Measurements from ENCODE around the gene GPN1. TPM values are rescaled to one million over a fixed set of nuclear protein-coding genes. Genes with fewer than 3 reads are reported as not detected.

Gene GPN1
- total RNA-seq, 2 experiments from 2014 or later: 24.6 to 28.1 TPM

- CTCF ChIA-PET: interaction anchor here (1.2 kb wide), 1 partner anchor 10 kb away, joined by 3 read pairs; no protein-coding TSS in a partner anchor
- POLR2A ChIA-PET: no interaction called here
- no peaks in the 10 kb centered on the region for H3K9me3 Mint-ChIP-seq
- no peaks in the 10 kb centered on the region for H3K9me3 ChIP-seq (ENCODE audit: control insufficient read depth in 1 of 2, insufficient read depth in 1 of 2, low read length in 2 of 2)
- no peak overlapping the region for H3K27ac ChIP-seq (ENCODE audit: low read depth in 1 of 2, low read length in 2 of 2)
- H3K27ac Mint-ChIP-seq: no peak overlapping the region
- ATAC-seq (ENCODE audit: poor library complexity) (no peak), DNase-seq (no peak)
- H3K36me3 Mint-ChIP-seq (ENCODE audit: low read depth): peaks cover 86% of the 10 kb centered on the region
- H3K4me1 Mint-ChIP-seq (ENCODE audit: low read depth): no peaks in the 10 kb centered on the region
- H3K4me3 ChIP-seq (ENCODE audit: low read length): no peak overlapping the region
- H3K4me1 ChIP-seq (ENCODE audit: insufficient read depth, low read length): no peaks in the 10 kb centered on the region
- H3K27me3 ChIP-seq (ENCODE audit: control insufficient read depth in 1 of 2, insufficient read depth in 2 of 2, low read length in 2 of 2): no peaks in the 10 kb centered on the region
- H3K4me3 Mint-ChIP-seq: no peak overlapping the region
- TF ChIP-seq, protein P1, sequence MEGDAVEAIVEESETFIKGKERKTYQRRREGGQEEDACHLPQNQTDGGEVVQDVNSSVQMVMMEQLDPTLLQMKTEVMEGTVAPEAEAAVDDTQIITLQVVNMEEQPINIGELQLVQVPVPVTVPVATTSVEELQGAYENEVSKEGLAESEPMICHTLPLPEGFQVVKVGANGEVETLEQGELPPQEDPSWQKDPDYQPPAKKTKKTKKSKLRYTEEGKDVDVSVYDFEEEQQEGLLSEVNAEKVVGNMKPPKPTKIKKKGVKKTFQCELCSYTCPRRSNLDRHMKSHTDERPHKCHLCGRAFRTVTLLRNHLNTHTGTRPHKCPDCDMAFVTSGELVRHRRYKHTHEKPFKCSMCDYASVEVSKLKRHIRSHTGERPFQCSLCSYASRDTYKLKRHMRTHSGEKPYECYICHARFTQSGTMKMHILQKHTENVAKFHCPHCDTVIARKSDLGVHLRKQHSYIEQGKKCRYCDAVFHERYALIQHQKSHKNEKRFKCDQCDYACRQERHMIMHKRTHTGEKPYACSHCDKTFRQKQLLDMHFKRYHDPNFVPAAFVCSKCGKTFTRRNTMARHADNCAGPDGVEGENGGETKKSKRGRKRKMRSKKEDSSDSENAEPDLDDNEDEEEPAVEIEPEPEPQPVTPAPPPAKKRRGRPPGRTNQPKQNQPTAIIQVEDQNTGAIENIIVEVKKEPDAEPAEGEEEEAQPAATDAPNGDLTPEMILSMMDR (IDR thresholded peaks at IDR 0.05): no peak
- H3K27me3 Mint-ChIP-seq: no peaks in the 10 kb centered on the region
- peaks cover 85% of the 10 kb centered on the region for H3K36me3 ChIP-seq (ENCODE audit: insufficient read depth, low read length)
- intact Hi-C loops (cut with DNase I, micrococcal nuclease): no loop called here
Observed at GRCh38 chr2:27615316-27615715, 13.5 kb upstream of the GPN1 start.

DNA sequence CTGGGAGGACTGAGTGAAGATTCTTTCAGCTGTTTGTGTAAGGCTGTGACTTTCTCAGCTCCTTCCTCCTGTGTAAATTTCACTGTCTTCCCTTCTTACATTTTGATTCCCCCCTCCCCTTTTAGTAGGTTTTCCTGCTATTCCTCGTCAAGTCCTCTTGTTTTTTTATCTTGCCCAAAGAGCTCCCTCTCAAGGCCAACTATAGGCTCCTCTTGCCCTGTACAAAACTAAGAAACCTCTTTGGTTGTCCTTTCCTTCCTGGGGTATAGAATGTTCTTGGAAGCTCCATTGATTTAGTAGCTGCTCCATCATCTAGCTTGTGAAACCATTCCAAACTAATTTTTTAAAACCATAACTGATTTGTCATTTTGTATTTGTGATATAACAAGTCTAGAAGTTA is 7.3 kb upstream of the GPN1 start:
- H3K27ac ChIP-seq (ENCODE audit: low read depth in 1 of 2, low read length in 2 of 2): no peak overlapping the region
- CTCF ChIA-PET: interaction anchor here (2.0 kb wide), 1 partner anchor 11 kb away, joined by 6 read pairs; no protein-coding TSS in a partner anchor
- no peaks in the 10 kb centered on the region for H3K4me1 ChIP-seq (ENCODE audit: insufficient read depth, low read length)
- no peaks in the 10 kb centered on the region for H3K27me3 Mint-ChIP-seq
- H3K4me3 ChIP-seq (ENCODE audit: low read length): no peak overlapping the region
- no peak for ATAC-seq (ENCODE audit: poor library complexity)
- no peak for DNase-seq
- H3K36me3 ChIP-seq (ENCODE audit: insufficient read depth, low read length): peaks cover 70% of the 10 kb centered on the region
- no peak overlapping the region for H3K27ac Mint-ChIP-seq
- no peaks in the 10 kb centered on the region for H3K4me1 Mint-ChIP-seq (ENCODE audit: low read depth)
- intact Hi-C loops (cut with DNase I, micrococcal nuclease): loop anchor here in 1 of 2 experiments (10.0 kb wide), 2 partner anchors 217 to 257 kb away; partner anchors contain the start of gene PPM1G
- no peaks in the 10 kb centered on the region for H3K27me3 ChIP-seq (ENCODE audit: control insufficient read depth in 1 of 2, insufficient read depth in 2 of 2, low read length in 2 of 2)
- H3K9me3 ChIP-seq (ENCODE audit: control insufficient read depth in 1 of 2, insufficient read depth in 1 of 2, low read length in 2 of 2): no peaks in the 10 kb centered on the region
- H3K9me3 Mint-ChIP-seq: no peaks in the 10 kb centered on the region
- H3K4me3 Mint-ChIP-seq: no peak overlapping the region
- TF ChIP-seq, protein P1 (IDR thresholded peaks at IDR 0.05): no peak
- peaks cover 79% of the 10 kb centered on the region for H3K36me3 Mint-ChIP-seq (ENCODE audit: low read depth)
- POLR2A ChIA-PET: interaction anchor here (0.7 kb wide), 1 partner anchor 42 kb away, joined by 3 read pairs; the partner anchor contains the start of gene SUPT7L

DNA sequence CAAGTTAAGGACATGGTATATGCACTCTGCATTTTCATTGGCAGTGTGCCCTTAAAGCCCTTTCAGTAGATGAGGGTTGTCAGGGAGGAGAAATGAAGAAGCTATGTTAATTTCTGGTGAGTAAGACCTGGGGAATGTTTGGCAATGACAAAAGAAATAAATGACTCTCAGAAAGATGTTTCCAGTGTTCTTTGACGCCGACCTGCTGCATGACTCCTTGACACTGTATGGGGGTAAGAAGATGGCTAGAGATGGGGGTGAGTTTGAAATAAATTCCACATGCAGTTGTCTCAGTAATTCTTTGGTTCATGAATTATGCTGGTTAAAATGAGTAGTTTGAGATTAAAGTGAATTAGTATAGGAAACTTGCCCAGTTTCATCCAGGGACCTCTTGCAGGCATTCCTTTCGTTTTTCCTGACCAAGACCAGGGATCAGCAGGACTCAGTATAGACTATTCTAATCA is 5.9 kb upstream of the GPN1 start:
- peak overlapping the region; percentile 52 for H3K27ac Mint-ChIP-seq

More for the DNA sequence above, 5.9 kb upstream of the GPN1 start:
- Histone ChIP-seq H3K4me3 (ENCODE audit: low read length) (no peak overlapping the region), H3K4me1 (ENCODE audit: insufficient read depth, low read length) (peaks cover under 1% of the 10 kb centered on the region), H3K27ac (ENCODE audit: low read depth in 1 of 2, low read length in 2 of 2) (no peak overlapping the region), H3K36me3 (ENCODE audit: insufficient read depth, low read length) (peaks cover 55% of the 10 kb centered on the region), H3K27me3 (ENCODE audit: control insufficient read depth in 1 of 2, insufficient read depth in 2 of 2, low read length in 2 of 2) (no peaks in the 10 kb centered on the region), H3K9me3 (ENCODE audit: control insufficient read depth in 1 of 2, insufficient read depth in 1 of 2, low read length in 2 of 2) (no peaks in the 10 kb centered on the region)
- no peak for ATAC-seq (ENCODE audit: poor library complexity)
- Mint-ChIP-seq H3K4me3 (no peak overlapping the region), H3K4me1 (ENCODE audit: low read depth) (no peaks in the 10 kb centered on the region), H3K36me3 (ENCODE audit: low read depth) (peaks cover 65% of the 10 kb centered on the region), H3K27me3 (no peaks in the 10 kb centered on the region), H3K9me3 (no peaks in the 10 kb centered on the region)
- ChIA-PET CTCF (interaction anchor here (2.0 kb wide), 1 partner anchor 12 kb away, joined by 6 read pairs; no protein-coding TSS in a partner anchor), POLR2A (no interaction called here)
- TF ChIP-seq, protein P1 (IDR thresholded peaks at IDR 0.05): no peak
- intact Hi-C loops (cut with DNase I, micrococcal nuclease): loop anchor here in 1 of 2 experiments (10.0 kb wide), 2 partner anchors 218 to 258 kb away; partner anchors contain the start of gene PPM1G
- no peak for DNase-seq
